ENCODE measurements around the gene HDAC10.
"Not testable (repeated sequence)": the region's sequence is repeated elsewhere in the genome, so short reads cannot be mapped to it uniquely, and the experiment has no call there.

HDAC10 gene

GRCh38 chr22:50285568-50286229 is 34.6 kb upstream of the HDAC10 start:
- DNase-seq = no peak

GRCh38 chr22:50284479-50284878 is 33.4 kb upstream of the HDAC10 start:
- DNase-seq = no peak

GRCh38 chr22:50283821-50284220 is 32.8 kb upstream of the HDAC10 start:
- DNase-seq = no peak

GRCh38 chr22:50282361-50283155 is 31.5 kb upstream of the HDAC10 start:
- DNase-seq = no peak

GRCh38 chr22:50281957-50282356 is 30.9 kb upstream of the HDAC10 start:
- no peak for DNase-seq

- no peak for DNase-seq
Measured at GRCh38 chr22:50281384-50281760, 30.3 kb upstream of the HDAC10 start.

- DNase-seq = no peak
Measured at GRCh38 chr22:50280708-50281383, 29.8 kb upstream of the HDAC10 start.

- DNase-seq = no peak
Measured at GRCh38 chr22:50280022-50280707, 29.1 kb upstream of the HDAC10 start.

- DNase-seq = no peak
Measured at GRCh38 chr22:50278956-50279619, 28.0 kb upstream of the HDAC10 start.

GRCh38 chr22:50278461-50278860 is 27.4 kb upstream of the HDAC10 start:
- DNase-seq = no peak

- no peak for DNase-seq
Measured at GRCh38 chr22:50277761-50278160, 26.7 kb upstream of the HDAC10 start.

GRCh38 chr22:50276143-50276542 is 25.1 kb upstream of the HDAC10 start:
- peak; percentile 22 for DNase-seq

GRCh38 chr22:50275181-50276055 is 24.4 kb upstream of the HDAC10 start:
- DNase-seq = no peak

GRCh38 chr22:50274771-50275170 is 23.7 kb upstream of the HDAC10 start:
- no peak for DNase-seq

- DNase-seq = peak; percentile 40
Measured at GRCh38 chr22:50274311-50274710, 23.2 kb upstream of the HDAC10 start.

GRCh38 chr22:50273781-50274180 is 22.7 kb upstream of the HDAC10 start:
- not testable (repeated sequence) for DNase-seq

GRCh38 chr22:50273352-50273751 is 22.3 kb upstream of the HDAC10 start:
- DNase-seq = not testable (repeated sequence)

- no peak for DNase-seq
Measured at GRCh38 chr22:50272044-50272802, 21.2 kb upstream of the HDAC10 start.

- DNase-seq = peak; percentile 64
Measured at GRCh38 chr22:50271519-50271970, 20.5 kb upstream of the HDAC10 start.

- DNase-seq = peak; percentile 80
Measured at GRCh38 chr22:50270666-50271394, 19.8 kb upstream of the HDAC10 start.

All from activated T-cell treated with anti-CD3 and anti-CD28 coated beads, Interleukin-2, amount 50 U/mL, for 1 hour (primary cell).